GM19193 (cell line): Measurements from ENCODE around the gene KCNH2.

Source experiments
- POLR2A ChIP-seq: IDR thresholded peaks from 4 replicates; pipeline ENCODE4 v1.6.1; 2011; ENCODE audit not compliant: insufficient read depth, insufficient read length; ENCODE audit errors: extremely low read depth

KCNH2 gene, protein sequence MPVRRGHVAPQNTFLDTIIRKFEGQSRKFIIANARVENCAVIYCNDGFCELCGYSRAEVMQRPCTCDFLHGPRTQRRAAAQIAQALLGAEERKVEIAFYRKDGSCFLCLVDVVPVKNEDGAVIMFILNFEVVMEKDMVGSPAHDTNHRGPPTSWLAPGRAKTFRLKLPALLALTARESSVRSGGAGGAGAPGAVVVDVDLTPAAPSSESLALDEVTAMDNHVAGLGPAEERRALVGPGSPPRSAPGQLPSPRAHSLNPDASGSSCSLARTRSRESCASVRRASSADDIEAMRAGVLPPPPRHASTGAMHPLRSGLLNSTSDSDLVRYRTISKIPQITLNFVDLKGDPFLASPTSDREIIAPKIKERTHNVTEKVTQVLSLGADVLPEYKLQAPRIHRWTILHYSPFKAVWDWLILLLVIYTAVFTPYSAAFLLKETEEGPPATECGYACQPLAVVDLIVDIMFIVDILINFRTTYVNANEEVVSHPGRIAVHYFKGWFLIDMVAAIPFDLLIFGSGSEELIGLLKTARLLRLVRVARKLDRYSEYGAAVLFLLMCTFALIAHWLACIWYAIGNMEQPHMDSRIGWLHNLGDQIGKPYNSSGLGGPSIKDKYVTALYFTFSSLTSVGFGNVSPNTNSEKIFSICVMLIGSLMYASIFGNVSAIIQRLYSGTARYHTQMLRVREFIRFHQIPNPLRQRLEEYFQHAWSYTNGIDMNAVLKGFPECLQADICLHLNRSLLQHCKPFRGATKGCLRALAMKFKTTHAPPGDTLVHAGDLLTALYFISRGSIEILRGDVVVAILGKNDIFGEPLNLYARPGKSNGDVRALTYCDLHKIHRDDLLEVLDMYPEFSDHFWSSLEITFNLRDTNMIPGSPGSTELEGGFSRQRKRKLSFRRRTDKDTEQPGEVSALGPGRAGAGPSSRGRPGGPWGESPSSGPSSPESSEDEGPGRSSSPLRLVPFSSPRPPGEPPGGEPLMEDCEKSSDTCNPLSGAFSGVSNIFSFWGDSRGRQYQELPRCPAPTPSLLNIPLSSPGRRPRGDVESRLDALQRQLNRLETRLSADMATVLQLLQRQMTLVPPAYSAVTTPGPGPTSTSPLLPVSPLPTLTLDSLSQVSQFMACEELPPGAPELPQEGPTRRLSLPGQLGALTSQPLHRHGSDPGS

DNA sequence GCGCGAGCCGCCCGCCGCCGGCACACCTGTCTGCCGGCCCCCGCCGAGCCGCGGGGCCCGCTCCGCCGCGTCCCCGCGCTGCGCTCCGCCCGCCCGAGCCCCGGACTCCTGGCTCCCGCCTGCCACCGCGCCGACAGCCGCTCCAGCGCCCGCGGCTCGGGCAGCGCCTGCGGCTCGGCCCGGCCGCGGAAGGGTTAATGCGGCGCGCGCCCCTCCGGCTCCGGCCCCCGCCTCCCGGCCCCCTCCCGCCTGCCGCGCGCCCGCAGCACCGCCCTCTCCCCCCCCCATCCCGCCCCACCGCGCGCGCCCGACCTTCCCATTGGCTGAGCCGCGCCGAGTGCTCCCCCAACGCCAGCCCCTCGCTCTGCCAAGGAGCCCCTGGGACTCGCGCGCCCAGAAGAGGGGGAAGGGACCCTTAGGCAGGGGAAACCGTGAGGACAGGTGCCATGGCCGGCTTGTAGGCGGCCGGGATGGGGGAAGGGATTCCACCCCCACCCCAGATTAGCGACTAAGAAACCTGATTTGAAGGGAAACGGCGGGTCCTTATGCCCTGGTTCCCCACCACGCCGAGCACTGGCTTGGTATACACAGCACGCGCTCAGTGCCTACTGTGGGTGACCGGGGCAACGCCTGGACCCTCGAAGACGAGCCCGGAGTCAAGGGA lies at the start of gene KCNH2:
Gene KCNH2, minus strand, starts transcription at position 196 of the 664 bp plus-strand sequence. CDS start 408 bp downstream, outside the sequence.
- no peak for TF ChIP-seq POLR2A

DNA sequence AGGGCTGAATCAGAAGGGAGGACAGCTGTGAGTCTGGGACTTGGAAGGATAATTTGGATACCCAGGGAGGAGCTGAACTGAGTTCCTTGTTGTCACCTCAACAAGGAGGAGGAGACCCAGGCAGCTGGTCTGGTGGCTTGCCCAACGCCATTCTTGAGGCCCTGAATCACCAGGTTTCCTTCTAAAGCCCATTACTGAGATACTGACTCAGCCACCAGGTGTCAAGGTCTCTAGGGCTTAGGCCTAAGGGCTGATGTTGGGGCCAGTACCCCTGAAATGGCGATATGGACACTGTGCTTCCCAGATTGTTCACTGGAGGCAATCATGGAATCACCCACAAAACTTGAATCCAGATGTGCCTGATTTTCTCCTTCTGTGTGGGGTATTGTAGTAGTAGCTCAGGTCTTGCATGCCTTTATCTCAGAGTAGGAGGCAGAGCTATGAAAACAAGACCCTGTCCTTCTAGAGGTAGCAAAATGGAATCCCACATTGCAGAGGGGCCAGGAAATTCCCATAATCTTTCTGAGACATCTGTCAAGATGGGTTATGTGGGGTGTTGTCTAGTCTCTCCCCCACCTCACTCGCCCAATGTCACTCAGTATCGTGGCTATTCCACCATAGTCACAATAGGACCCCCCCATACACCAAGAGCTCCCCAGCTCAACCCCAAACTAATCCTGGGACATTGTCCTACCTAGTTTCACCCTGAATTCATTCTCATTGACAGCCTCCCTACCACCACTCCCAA lies 48.0 kb upstream of the KCNH2 start:
- no peak for TF ChIP-seq POLR2A

GRCh38 chr7:151024435-151025056 lies 46.4 kb upstream of the KCNH2 start, which contains the start of gene ATG9B:
ATG9B (minus strand) TSS chr7:151024494; CDS start chr7:151024423, 71 bp downstream.
- TF ChIP-seq POLR2A = no peak

DNA sequence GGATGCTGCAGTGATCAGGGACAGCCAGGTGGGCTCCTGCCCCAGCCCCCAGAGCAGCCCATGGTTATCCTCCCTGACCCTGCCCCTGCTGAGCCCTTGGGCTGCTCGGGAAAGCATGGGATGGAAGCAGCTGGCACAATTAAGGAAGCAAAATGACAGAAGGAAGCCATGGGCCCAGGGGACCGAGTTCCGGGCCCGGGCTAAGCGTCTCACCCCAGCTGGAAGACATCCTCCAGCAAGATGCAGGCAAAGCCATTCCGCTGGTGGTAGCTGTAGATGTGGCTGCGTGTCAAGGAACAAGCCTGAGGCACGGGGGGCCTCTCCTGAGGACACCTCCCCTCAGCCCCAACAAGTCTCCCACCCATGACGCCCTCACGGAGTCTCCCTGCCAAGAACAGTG lies 45.1 kb upstream of the KCNH2 start:
- TF ChIP-seq POLR2A = no peak

- no peak for TF ChIP-seq POLR2A
These were observed 42.1 kb upstream of the KCNH2 start for GRCh38 chr7:151020231-151020630.

DNA sequence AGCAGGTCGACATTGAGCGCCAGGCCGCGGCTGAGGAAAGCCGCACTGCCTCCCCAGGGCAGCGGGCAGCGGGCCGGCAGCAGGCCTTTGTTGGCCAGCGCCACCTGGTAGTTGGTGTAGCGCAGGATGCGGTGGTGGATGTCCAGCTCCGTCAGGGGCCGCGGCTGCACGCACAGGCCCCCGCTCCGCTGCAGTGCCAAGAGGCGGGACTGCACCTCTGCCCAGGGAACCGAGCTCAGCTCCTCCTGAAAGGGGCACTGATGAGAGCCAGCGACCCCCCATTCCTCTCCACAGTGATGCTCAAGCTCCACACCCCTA lies 41.0 kb upstream of the KCNH2 start:
- TF ChIP-seq POLR2A = no peak

- TF ChIP-seq POLR2A = no peak
These were observed 40.5 kb upstream of the KCNH2 start for GRCh38 chr7:151018421-151019129.

DNA sequence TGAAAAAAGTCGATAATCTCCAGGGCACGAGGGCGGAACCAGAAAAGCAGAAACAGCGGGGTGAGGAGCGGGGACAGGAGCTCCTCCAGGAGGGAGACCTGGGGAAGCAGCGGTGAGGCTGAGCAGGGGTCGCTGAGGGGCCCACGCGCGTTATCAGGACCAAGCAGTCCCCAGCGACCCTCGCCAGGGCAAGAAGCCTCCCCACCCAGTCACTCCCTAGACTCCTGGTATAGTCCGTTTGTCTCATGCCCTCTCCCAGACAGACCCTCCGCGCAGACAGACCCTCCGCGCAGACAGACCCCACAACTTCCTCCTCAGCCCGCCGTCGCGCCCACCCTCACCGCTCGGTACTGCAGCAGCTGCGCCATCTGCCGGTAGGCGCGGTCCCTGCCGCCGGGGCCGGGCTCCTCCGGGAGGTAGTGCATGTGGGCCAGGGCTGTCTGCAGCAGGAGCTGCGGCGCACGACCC lies 39.9 kb upstream of the KCNH2 start:
- no peak for TF ChIP-seq POLR2A

GRCh38 chr7:151017370-151017952 lies 39.3 kb upstream of the KCNH2 start:
- no peak for TF ChIP-seq POLR2A

DNA sequence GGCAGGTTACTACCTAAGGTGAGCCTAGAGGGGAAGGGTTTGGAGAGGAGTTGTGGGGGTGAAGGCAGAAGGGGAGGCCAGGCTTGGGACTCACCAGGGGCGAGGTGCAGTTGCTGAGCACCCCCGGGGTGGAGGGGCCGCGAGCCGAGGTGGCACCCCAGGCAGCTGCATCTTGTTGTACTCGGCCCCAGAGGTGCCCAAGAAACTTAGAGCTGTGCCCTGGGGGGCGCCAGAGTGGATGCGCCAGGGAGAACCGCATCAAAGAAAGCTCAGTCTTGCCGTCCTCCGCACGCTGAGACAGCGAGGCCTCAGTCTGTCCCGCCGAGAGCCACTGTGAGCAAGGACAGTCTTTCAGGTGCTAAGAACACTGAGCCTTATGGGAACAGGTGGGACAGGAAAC lies 38.8 kb upstream of the KCNH2 start:
- TF ChIP-seq POLR2A = no peak

GRCh38 chr7:151016505-151016904 lies 38.4 kb upstream of the KCNH2 start:
- TF ChIP-seq POLR2A = no peak

- TF ChIP-seq POLR2A = no peak
These were observed 37.8 kb upstream of the KCNH2 start for GRCh38 chr7:151015967-151016366.
